ENCODE measurements around the gene RGS7. TPM values are rescaled to one million over a fixed set of nuclear protein-coding genes. Genes with fewer than 3 reads are reported as not detected.

The RGS7 gene
- total and polyA plus RNA-seq, 10 of the 15 experiments (the other 5 are each of a cell fraction or from before 2014, with no cell fraction given): not detected

GRCh38 chr1:241115784-241116183 lies 241.2 kb downstream of the RGS7 start:
- RAD21 ChIA-PET (ENCODE audit: unreplicated experiment): no interaction called here
- no peak overlapping the region for H3K4me3 ChIP-seq
- POLR2A ChIA-PET: no interaction called here
- FAIRE-seq (no peak), DNase-seq (ENCODE audit: low read depth, low spot score) (no peak), ATAC-seq (no peak)
- no peaks in the 10 kb centered on the region for H3K9me3 ChIP-seq (replicated peaks; ENCODE audit: control insufficient read depth, insufficient read depth, low read length)
- no peaks in the 10 kb centered on the region for H3K27me3 ChIP-seq (replicated peaks in 1 of 2; ENCODE audit: control insufficient read depth in 2 of 2, insufficient read depth in 2 of 2, low read length in 1 of 2)
- H3K27ac ChIP-seq (ENCODE audit: control insufficient read depth, insufficient read depth): no peak overlapping the region
- H3K9ac ChIP-seq (ENCODE audit: control insufficient read depth, insufficient read depth, low read length): no peak overlapping the region
- no peaks in the 10 kb centered on the region for H4K20me1 ChIP-seq (ENCODE audit: control insufficient read depth, insufficient read depth)
- no TSS peak for BruUV-seq (replicated peaks)
- no peaks in the 10 kb centered on the region for H3K4me1 ChIP-seq (ENCODE audit: control insufficient read depth, insufficient read depth, low read length)
- H3K79me2 ChIP-seq (ENCODE audit: control insufficient read depth, insufficient read depth, low read length): no peaks in the 10 kb centered on the region
- WGBS (ENCODE audit: insufficient coverage, insufficient replicate concordance, low lambda C conversion rate, missing lambda C conversion rate): 18% methylated on average over 5 of the region's 5 CpGs
- SMC1A ChIA-PET (ENCODE audit: uncharacterized antibody, unreplicated experiment): no interaction called here
- in situ Hi-C loops (cut with MboI): no loop called here
- intact Hi-C loops (cut with micrococcal nuclease; ENCODE audit: unreplicated experiment): no loop called here
- no peak for TF ChIP-seq JUNB (IDR thresholded peaks at IDR 0.05)
- TF ChIP-seq E2F8 (IDR thresholded peaks at IDR 0.05; ENCODE audit: low read depth, partially characterized antibody): no peak
- TF ChIP-seq SUPT20H (IDR thresholded peaks at IDR 0.05; ENCODE audit: borderline replicate concordance, control insufficient read depth, low read depth, low read length): no peak
- TF ChIP-seq YBX1 (IDR thresholded peaks at IDR 0.05): no peak
- no peak for TF ChIP-seq IRF4 (IDR thresholded peaks at IDR 0.05; ENCODE audit: low read depth, low read length)
- no peak for TF ChIP-seq STAT3 (IDR thresholded peaks at IDR 0.05; ENCODE audit: low read depth, low read length)
- no peak for TF ChIP-seq GABPA (IDR thresholded peaks at IDR 0.05; ENCODE audit: low read depth)
- TF ChIP-seq TCF7 (IDR thresholded peaks at IDR 0.05; ENCODE audit: borderline replicate concordance): no peak
- TF ChIP-seq PAX8 (IDR thresholded peaks at IDR 0.05): no peak
- no peak for TF ChIP-seq SMAD5 (IDR thresholded peaks at IDR 0.05; ENCODE audit: low read depth)
- no peaks in the 10 kb centered on the region for H3K36me3 ChIP-seq (ENCODE audit: control insufficient read depth in 2 of 2, insufficient read depth in 2 of 2, low read length in 1 of 2)
- no peak overlapping the region for H3K4me2 ChIP-seq (ENCODE audit: control insufficient read depth, insufficient read depth)
- no peak overlapping the region for H2AFZ ChIP-seq (ENCODE audit: control insufficient read depth, low read depth, low read length)
- CTCF ChIA-PET: no interaction called here

Measured in GM12878 (cell line).